K562 (cell line): ENCODE measurements around the gene MAMDC4. TPM values are rescaled to one million over a fixed set of nuclear protein-coding genes. Genes with fewer than 3 reads are reported as not detected.
A peak's percentile ranks its signal among the peaks of the same experiment; 100 is the strongest.

Source experiments
- ATAC-seq: fragments of 200-7000 bp; cut with Tn5 transposase; 3 replicates; pipeline ENCODE4 v1.9.1; 2020; ENCODE audit warnings: moderate library complexity
- BruUV-seq: library from RNA; stranded (reverse); fragments of 400-500 nt; replicated peaks from 2 replicates; lab custom pipeline; 2021; lab: Mats Ljungman, UMichigan
- CTCF ChIA-PET: fragments of 300-600 bp; formaldehyde crosslinking; extraction: SDS; loops from one replicate; lab custom pipeline; 2021; ENCODE audit warnings: low intra/inter-chr PET ratio; lab: Yijun Ruan, JAX
- POLR2A ChIA-PET: fragments of 300-600, 350-650 bp; sonication (Branson Sonifier 250); formaldehyde crosslinking; extraction: SDS; loops from one replicate; lab custom pipeline; 2021; ENCODE audit warnings: antibody characterized with exemption, inconsistent platforms; lab: Yijun Ruan, JAX
- DNase-seq, 4 experiments: peaks; one replicate each; pipeline versions ENCODE4 v3.0.0 to v3.0.0-alpha.2; 2011 to 2018; ENCODE audit warnings: low spot score in 3 of 4, mixed read lengths in 3 of 4; ENCODE audit errors: extremely low read depth in 1 of 4
- FAIRE-seq: peaks from 2 replicates; lab custom pipeline; 2011; peaks lifted over from hg19 to GRCh38; lab: Jason Lieb, UNC
- H2AFZ ChIP-seq: 2 replicates; pipeline ENCODE4 v1.6.0; 2011; ENCODE audit warnings: low read depth, low read length, control low read depth, inconsistent platforms
- H3K27ac ChIP-seq: fragments of 200-600 bp; 3 replicates; pipeline ENCODE4 v1.8.0; 2011; ENCODE audit warnings: low read depth, mild to moderate bottlenecking, control low read depth, inconsistent platforms, low read length, moderate library complexity, mixed read lengths; ENCODE audit errors: extremely low read depth
- H3K27me3 ChIP-seq, 2 experiments: fragments of 300-600 bp in 1 of 2; 2 replicates in 1 of 2; 3 replicates in 1 of 2; pipeline versions ENCODE4 v1.6.0 to v1.8.0; 2011; ENCODE audit warnings: inconsistent platforms in 2 of 2, low read length in 2 of 2, mild to moderate bottlenecking in 1 of 2, mixed read lengths in 1 of 2, moderate library complexity in 1 of 2; ENCODE audit not compliant: control insufficient read depth in 2 of 2, insufficient read depth in 2 of 2
- H3K36me3 ChIP-seq: fragments of 300-600 bp; 3 replicates; pipeline ENCODE4 v1.8.0; 2011; ENCODE audit warnings: mild to moderate bottlenecking, low read length, inconsistent platforms; ENCODE audit not compliant: control insufficient read depth, insufficient read depth
- H3K4me1 ChIP-seq, 2 experiments: fragments of 200-600 bp in 1 of 2; replicated peaks in 1 of 2; 2 replicates in 1 of 2; 3 replicates in 1 of 2; pipeline versions ENCODE4 v1.5.1 to v1.8.0; 2011; ENCODE audit warnings: inconsistent platforms in 2 of 2, low read length in 2 of 2, mild to moderate bottlenecking in 1 of 2, mixed read lengths in 1 of 2, moderate library complexity in 1 of 2; ENCODE audit not compliant: control insufficient read depth in 2 of 2, insufficient read depth in 2 of 2
- H3K4me2 ChIP-seq: 2 replicates; pipeline ENCODE4 v1.6.1; 2011; ENCODE audit warnings: low read length, control low read depth, inconsistent platforms, mixed read lengths; ENCODE audit not compliant: insufficient read depth
- H3K4me3 ChIP-seq: fragments of 200-600 bp; sonication (generic), shearing (Covaris generic); 2 replicates; pipeline ENCODE4 v1.5.1; 2016; ENCODE audit warnings: control low read depth, inconsistent platforms
- H3K79me2 ChIP-seq: fragments of 200-600 bp; 3 replicates; pipeline ENCODE4 v1.8.0; 2011; ENCODE audit warnings: low read length, inconsistent platforms; ENCODE audit not compliant: control insufficient read depth, insufficient read depth
- H3K9ac ChIP-seq, 2 experiments: 2 replicates each; pipeline versions ENCODE4 v1.6.0 to v1.6.1; 2011; ENCODE audit warnings: low read depth in 2 of 2, low read length in 2 of 2, control low read depth in 1 of 2, inconsistent platforms in 1 of 2, mild to moderate bottlenecking in 1 of 2, mixed read lengths in 1 of 2; ENCODE audit not compliant: insufficient read depth in 1 of 2
- H3K9me1 ChIP-seq: one replicate; pipeline ENCODE4 v1.6.0; 2011; ENCODE audit warnings: inconsistent platforms, mild to moderate bottlenecking, low read length, moderate library complexity; ENCODE audit not compliant: control insufficient read depth, insufficient read depth
- H3K9me3 ChIP-seq: replicated peaks from 2 replicates; pipeline ENCODE4 v1.5.1; 2011; ENCODE audit warnings: low read depth, low read length, inconsistent platforms; ENCODE audit not compliant: control insufficient read depth, insufficient read depth
- H4K20me1 ChIP-seq: replicated peaks from 2 replicates; pipeline ENCODE4 v1.6.1; 2011; ENCODE audit warnings: low read length, inconsistent platforms, mixed read lengths; ENCODE audit not compliant: control insufficient read depth, insufficient read depth
- FIP1L1 ChIP-seq: fragments of 200-400 bp; formaldehyde crosslinking; IDR thresholded peaks from 2 replicates; pipeline ENCODE4 v1.6.1; 2018; ENCODE audit warnings: mild to moderate bottlenecking, low read depth, low read length; ENCODE audit not compliant: poor library complexity, severe bottlenecking
- HEY1 ChIP-seq: fragments of 250-450 bp; sonication (Bioruptor Pico); IDR thresholded peaks from 2 replicates; pipeline ENCODE4 v1.5.0; 2020; ENCODE audit warnings: mild to moderate bottlenecking, moderate library complexity, borderline replicate concordance
- HSF4 ChIP-seq: fragments of 250-450 bp; sonication (Bioruptor Pico); IDR thresholded peaks from 2 replicates; pipeline ENCODE4 v2.1.2; 2022; ENCODE audit warnings: mild to moderate bottlenecking, moderate library complexity, borderline replicate concordance
- POLR2G ChIP-seq: fragments of 200-400 bp; formaldehyde crosslinking; IDR thresholded peaks from 2 replicates; pipeline ENCODE4 v1.6.1; 2017; ENCODE audit warnings: low read depth, mild to moderate bottlenecking, antibody characterized with exemption, low read length, moderate library complexity
- RBFOX2 ChIP-seq: fragments of 200-400 bp; formaldehyde crosslinking; IDR thresholded peaks from 2 replicates; pipeline ENCODE4 v1.6.1; 2017; ENCODE audit warnings: low read depth, mild to moderate bottlenecking, low read length, moderate library complexity
- RBM22 ChIP-seq: fragments of 200-400 bp; formaldehyde crosslinking; IDR thresholded peaks from 2 replicates; pipeline ENCODE4 v1.6.1; 2018; ENCODE audit warnings: low read length, low read depth; ENCODE audit not compliant: poor library complexity, severe bottlenecking
- WGBS: fragments of 100-300 bp; shearing (Covaris generic); methylation state at CpG from one replicate; pipeline ENCODE4 v1.1.6; 2016; ENCODE audit warnings: low coverage, mixed read lengths; ENCODE audit not compliant: insufficient coverage; ENCODE audit errors: missing lambda C conversion rate; 5-methylcytosine and 5-hydroxymethylcytosine counted together
- in situ Hi-C: fragments of 300-500 bp; cut with MboI; formaldehyde crosslinking; loops from 4 replicates; pipeline ENCODE4 v1.15.0; 2018; ENCODE audit warnings: inconsistent platforms, mixed read lengths
- intact Hi-C: fragments of 100-400 bp; cut with micrococcal nuclease; formaldehyde crosslinking; loops from 2 replicates; pipeline ENCODE4 v1.14.2; 2022
- polyA plus RNA-seq, 8 experiments: library from polyadenylated mRNA; depleted of rRNA in 4 of 8; stranded (reverse) in 5 of 8; unstranded in 3 of 8; fragments of >200 nt; fragmentation: Nextera tagmentation in 2 of 8; fragmentation: Illumina TruSeq in 1 of 8; extraction: Ambion mirVana in 2 of 8; extraction: Trizol in 1 of 8; gene quantifications; 2 replicates each; pipeline versions ENCODE4 v1.2.1 to v1.2.3, GENCODE V29; 2011 to 2014; ENCODE audit warnings: inconsistent platforms in 1 of 8, missing spikeins in 1 of 8
- total RNA-seq, 7 experiments: library from RNA; depleted of rRNA in 6 of 7; stranded (reverse); fragments of >200 nt in 6 of 7; fragmentation: Illumina TruSeq in 2 of 7; extraction: Trizol in 2 of 7; gene quantifications; 2 replicates each; pipeline versions ENCODE4 v1.2.1 to v1.2.3, GENCODE V29; 2011 to 2021; ENCODE audit warnings: low replicate concordance in 1 of 7
- TF ChIP-seq, protein P1 (sequence below): sonication (generic); formaldehyde crosslinking; IDR thresholded peaks from 2 replicates; pipeline ENCODE4 v1.8.1; 2023; ENCODE audit warnings: mild to moderate bottlenecking, missing genetic modification reagents

The MAMDC4 gene
- total and polyA plus RNA-seq, 9 of the 15 experiments (the other 6 are each of a cell fraction or from before 2014, with no cell fraction given) = 0.03 to 10.8 (median 1.5) TPM

DNA sequence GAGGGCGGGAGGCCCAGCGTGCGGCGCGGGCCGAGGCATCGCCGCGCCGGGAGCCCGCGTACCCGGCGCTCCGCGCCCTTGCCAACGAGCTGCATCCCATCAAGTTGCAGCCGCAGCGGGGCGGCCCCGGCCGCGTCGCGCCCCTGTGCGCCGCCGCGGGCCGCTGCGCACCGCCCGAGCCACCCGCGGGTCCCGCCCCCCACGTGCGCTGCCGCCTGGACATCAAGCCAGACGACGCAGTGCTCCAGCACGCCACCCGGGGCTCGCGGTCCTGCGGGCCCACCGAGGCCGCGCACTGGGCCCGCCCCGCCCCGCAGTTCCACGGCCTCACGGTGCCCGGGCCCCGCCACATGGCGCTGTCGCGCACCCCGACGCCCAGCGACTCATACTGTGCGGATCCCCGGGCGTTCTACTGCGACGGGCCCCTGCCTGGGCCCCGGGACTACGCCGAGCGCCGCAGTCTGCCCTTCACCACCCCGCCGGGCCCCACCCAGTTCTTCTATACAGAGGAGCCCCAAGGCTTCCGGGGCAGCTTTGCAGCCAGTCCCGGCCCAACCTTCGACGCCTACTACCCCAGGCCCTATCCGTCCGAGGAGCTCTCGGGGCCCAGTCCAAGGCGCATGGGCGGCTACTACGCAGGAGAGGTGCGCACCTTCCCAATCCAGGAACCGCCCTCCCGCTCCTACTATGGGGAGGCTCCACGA lies 7.2 kb upstream of the MAMDC4 start:
- Histone ChIP-seq H3K4me3 (no peak overlapping the region), H3K9ac (no peak overlapping the region), H3K27me3 (no peaks in the 10 kb centered on the region), H3K36me3 (peaks cover 10% of the 10 kb centered on the region; the same call in 2 of the 3 replicates), H3K79me2 (peaks cover 16% of the 10 kb centered on the region), H2AFZ (no peak overlapping the region), H3K9me1 (no peaks in the 10 kb centered on the region), H4K20me1 (peaks cover 15% of the 10 kb centered on the region), H3K27ac (no peak overlapping the region), H3K4me2 (no peak overlapping the region), H3K9me3 (no peaks in the 10 kb centered on the region), H3K4me1 (peaks cover 10 to 85% of the 10 kb centered on the region in 2 experiments)
- no peak for FAIRE-seq
- intact Hi-C loops (loop anchor here (5.0 kb wide), 1 partner anchor 97 kb away; the partner anchor contains the start of gene FBXW5), in situ Hi-C loops (no loop called here)
- ChIA-PET CTCF (no interaction called here), POLR2A (no interaction called here)
- DNase-seq = no peak
- ATAC-seq = no peak
- WGBS = 97% methylated on average over 28 of the region's 88 CpGs
- no TSS peak for BruUV-seq
- peak; percentile 21 for TF ChIP-seq RBM22
- TF ChIP-seq HSF4 (CRISPR knock-in tag) = no peak

DNA sequence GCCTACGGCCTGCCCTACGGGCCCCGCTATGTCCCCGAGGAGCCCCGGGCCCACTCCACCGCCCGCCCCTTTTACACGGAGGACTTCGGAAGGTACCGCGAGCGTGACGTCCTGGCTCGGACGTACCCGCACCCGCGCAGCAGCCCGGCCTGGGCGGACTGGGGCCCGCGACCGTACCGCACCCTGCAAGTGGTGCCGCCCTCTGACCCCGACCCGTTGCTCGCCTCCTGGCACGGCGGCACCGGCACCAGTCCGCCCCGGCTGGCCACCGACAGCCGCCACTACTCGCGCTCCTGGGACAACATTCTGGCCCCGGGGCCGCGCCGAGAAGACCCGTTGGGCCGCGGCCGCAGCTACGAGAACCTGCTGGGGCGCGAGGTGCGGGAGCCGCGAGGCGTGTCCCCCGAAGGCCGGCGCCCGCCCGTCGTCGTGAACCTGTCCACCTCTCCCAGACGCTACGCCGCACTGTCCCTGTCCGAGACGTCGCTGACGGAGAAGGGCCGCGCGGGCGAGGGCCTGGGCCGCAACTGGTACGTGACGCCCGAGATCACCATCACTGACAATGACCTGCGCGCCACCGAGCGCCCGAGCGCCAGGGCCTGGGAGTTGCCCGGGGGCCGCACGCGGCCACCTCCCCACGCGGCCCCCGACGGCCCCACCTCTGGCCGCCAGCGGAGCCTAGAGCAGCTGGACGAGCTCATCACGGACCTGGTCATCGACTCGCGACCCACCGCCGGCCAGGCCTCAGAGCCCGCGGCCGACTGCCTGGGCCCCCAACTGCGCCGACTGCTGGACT lies 6.5 kb upstream of the MAMDC4 start:
- H3K9ac ChIP-seq = no peak overlapping the region
- in situ Hi-C loops = no loop called here
- peaks cover 13 to 85% of the 10 kb centered on the region in 2 experiments; a peak in 4 of 5 replicates for H3K4me1 ChIP-seq
- H3K4me2 ChIP-seq = no peak overlapping the region
- H3K9me1 ChIP-seq = no peaks in the 10 kb centered on the region
- H2AFZ ChIP-seq = no peak overlapping the region
- peaks cover 23% of the 10 kb centered on the region for H3K79me2 ChIP-seq
- no peaks in the 10 kb centered on the region for H3K27me3 ChIP-seq
- H3K4me3 ChIP-seq = no peak overlapping the region
- DNase-seq = no peak
- ChIA-PET CTCF (no interaction called here), POLR2A (interaction anchor here (0.6 kb wide), 1 partner anchor 18 kb away, joined by 3 read pairs; no protein-coding TSS in a partner anchor)
- peaks cover 11% of the 10 kb centered on the region; the same call in 1 of the 3 replicates for H3K36me3 ChIP-seq
- intact Hi-C loops = loop anchor here (5.0 kb wide), 1 partner anchor 97 kb away; the partner anchor contains the start of gene FBXW5
- FAIRE-seq = no peak
- H4K20me1 ChIP-seq = peaks cover 17% of the 10 kb centered on the region
- H3K27ac ChIP-seq = no peak overlapping the region
- no peaks in the 10 kb centered on the region for H3K9me3 ChIP-seq
- peak; percentile 48; the same call in 1 of the 2 replicates for TF ChIP-seq RBFOX2
- TF ChIP-seq POLR2G = peak; percentile 73
- TF ChIP-seq, protein P1, sequence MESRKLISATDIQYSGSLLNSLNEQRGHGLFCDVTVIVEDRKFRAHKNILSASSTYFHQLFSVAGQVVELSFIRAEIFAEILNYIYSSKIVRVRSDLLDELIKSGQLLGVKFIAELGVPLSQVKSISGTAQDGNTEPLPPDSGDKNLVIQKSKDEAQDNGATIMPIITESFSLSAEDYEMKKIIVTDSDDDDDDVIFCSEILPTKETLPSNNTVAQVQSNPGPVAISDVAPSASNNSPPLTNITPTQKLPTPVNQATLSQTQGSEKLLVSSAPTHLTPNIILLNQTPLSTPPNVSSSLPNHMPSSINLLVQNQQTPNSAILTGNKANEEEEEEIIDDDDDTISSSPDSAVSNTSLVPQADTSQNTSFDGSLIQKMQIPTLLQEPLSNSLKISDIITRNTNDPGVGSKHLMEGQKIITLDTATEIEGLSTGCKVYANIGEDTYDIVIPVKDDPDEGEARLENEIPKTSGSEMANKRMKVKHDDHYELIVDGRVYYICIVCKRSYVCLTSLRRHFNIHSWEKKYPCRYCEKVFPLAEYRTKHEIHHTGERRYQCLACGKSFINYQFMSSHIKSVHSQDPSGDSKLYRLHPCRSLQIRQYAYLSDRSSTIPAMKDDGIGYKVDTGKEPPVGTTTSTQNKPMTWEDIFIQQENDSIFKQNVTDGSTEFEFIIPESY = peak; percentile 96
- TF ChIP-seq FIP1L1 = peak; percentile 23
- TF ChIP-seq HEY1 (CRISPR knock-in tag) = no peak
- no peak for ATAC-seq
- 95% methylated on average over 18 of the region's 102 CpGs for WGBS
- no TSS peak for BruUV-seq
